IMR-90 (cell line): ENCODE data around the gene RPS6KA4. TPM values are rescaled to one million over a fixed set of nuclear protein-coding genes. Genes with fewer than 3 reads are reported as not detected.

Experiments
- ATAC-seq: fragments of 200-7000 bp; cut with Tn5 transposase; 2 replicates; pipeline ENCODE4 v1.9.1; 2020; ENCODE audit warnings: low read depth, mild to moderate bottlenecking, moderate library complexity
- BruUV-seq: library from RNA; stranded (reverse); fragments of 400-500 nt; replicated peaks from 2 replicates; lab custom pipeline; 2021; lab: Mats Ljungman, UMichigan
- CTCF ChIA-PET: fragments of 300-600 bp; formaldehyde crosslinking; extraction: SDS; loops from one replicate; lab custom pipeline; 2021; ENCODE audit warnings: antibody characterized with exemption; lab: Yijun Ruan, JAX
- POLR2A ChIA-PET: fragments of 300-600 bp; sonication (Branson Sonifier 250); formaldehyde crosslinking; loops from one replicate; lab custom pipeline; 2022; ENCODE audit warnings: antibody characterized with exemption; ENCODE audit not compliant: unreplicated experiment; lab: Charles Lee
- DNase-seq: peaks from one replicate; pipeline ENCODE4 v3.0.0; 2013
- H2AFZ ChIP-seq: replicated peaks from 2 replicates; pipeline ENCODE3; 2013; ENCODE audit warnings: low read length, mild to moderate bottlenecking; ENCODE audit not compliant: poor library complexity
- H2AK5ac ChIP-seq: 2 replicates; pipeline ENCODE4 v1.6.1; 2013; ENCODE audit warnings: low read depth, low read length, inconsistent platforms
- H2AK9ac ChIP-seq: replicated peaks from 2 replicates; pipeline ENCODE3; 2013; ENCODE audit warnings: mild to moderate bottlenecking, low read depth, low read length, moderate library complexity; ENCODE audit not compliant: poor library complexity
- H2BK120ac ChIP-seq: 2 replicates; pipeline ENCODE4 v1.6.1; 2013; ENCODE audit warnings: low read depth, low read length, inconsistent platforms
- H2BK15ac ChIP-seq: 3 replicates; pipeline ENCODE4 v1.6.1; 2013; ENCODE audit warnings: low read depth, low read length, inconsistent platforms
- H2BK20ac ChIP-seq: 2 replicates; pipeline ENCODE4 v1.6.1; 2013; ENCODE audit warnings: low read depth, mild to moderate bottlenecking, inconsistent platforms, low read length, moderate library complexity
- H2BK5ac ChIP-seq: 2 replicates; pipeline ENCODE4 v1.6.1; 2013; ENCODE audit warnings: mild to moderate bottlenecking, low read depth, low read length, inconsistent platforms; ENCODE audit not compliant: poor library complexity, severe bottlenecking
- H3K14ac ChIP-seq: replicated peaks from 2 replicates; pipeline ENCODE4 v1.6.1; 2013; ENCODE audit warnings: low read depth, low read length, inconsistent platforms
- H3K18ac ChIP-seq: 2 replicates; pipeline ENCODE4 v1.6.1; 2013; ENCODE audit warnings: low read depth, low read length, control low read depth
- H3K23ac ChIP-seq: 2 replicates; pipeline ENCODE4 v1.6.1; 2013; ENCODE audit warnings: low read depth, low read length, inconsistent platforms
- H3K27ac ChIP-seq: 2 replicates; pipeline ENCODE4 v1.5.1; 2013; ENCODE audit warnings: mild to moderate bottlenecking, control low read depth, low read length; ENCODE audit not compliant: insufficient read depth
- H3K27me3 ChIP-seq: 2 replicates; pipeline ENCODE4 v1.6.1; 2013; ENCODE audit warnings: low read length; ENCODE audit not compliant: control insufficient read depth, insufficient read depth
- H3K36me3 ChIP-seq: 2 replicates; pipeline ENCODE4 v1.6.1; 2013; ENCODE audit warnings: low read length, mixed read lengths; ENCODE audit not compliant: control insufficient read depth, insufficient read depth
- H3K4ac ChIP-seq: 2 replicates; pipeline ENCODE4 v1.6.1; 2013; ENCODE audit warnings: low read depth, low read length, inconsistent platforms
- H3K4me1 ChIP-seq: 2 replicates; pipeline ENCODE4 v1.6.1; 2013; ENCODE audit warnings: low read length, mixed read lengths; ENCODE audit not compliant: control insufficient read depth, insufficient read depth
- H3K4me2 ChIP-seq: 2 replicates; pipeline ENCODE4 v1.6.1; 2013; ENCODE audit warnings: low read depth, mild to moderate bottlenecking, control low read depth, low read length, moderate library complexity
- H3K4me3 ChIP-seq: 2 replicates; pipeline ENCODE4 v1.5.1; 2013; ENCODE audit warnings: low read depth, mild to moderate bottlenecking, control low read depth, low read length, moderate library complexity; ENCODE audit not compliant: insufficient read depth
- H3K56ac ChIP-seq: 2 replicates; pipeline ENCODE4 v1.6.1; 2013; ENCODE audit warnings: low read length, inconsistent platforms; ENCODE audit not compliant: insufficient read depth; ENCODE audit errors: extremely low read depth
- H3K79me1 ChIP-seq, 2 experiments: 2 replicates each; pipeline ENCODE4 v1.6.1; 2013; ENCODE audit warnings: low read length in 2 of 2, inconsistent platforms in 1 of 2, low read depth in 1 of 2
- H3K9ac ChIP-seq: 2 replicates; pipeline ENCODE4 v1.6.1; 2013; ENCODE audit warnings: low read depth, low read length, control low read depth
- H3K9me1 ChIP-seq: 2 replicates; pipeline ENCODE4 v1.6.1; 2013; ENCODE audit warnings: low read length, inconsistent platforms; ENCODE audit not compliant: insufficient read depth
- H3K9me3 ChIP-seq: 2 replicates; pipeline ENCODE4 v1.6.1; 2013; ENCODE audit warnings: low read length; ENCODE audit not compliant: control insufficient read depth, insufficient read depth
- H4K20me1 ChIP-seq: 2 replicates; pipeline ENCODE4 v1.6.1; 2013; ENCODE audit warnings: low read length, inconsistent platforms; ENCODE audit not compliant: insufficient read depth
- H4K5ac ChIP-seq: 2 replicates; pipeline ENCODE4 v1.6.1; 2013; ENCODE audit warnings: mild to moderate bottlenecking, low read depth, low read length, control low read depth
- H4K8ac ChIP-seq, 2 experiments: 2 replicates each; pipeline ENCODE4 v1.6.1; 2013; ENCODE audit warnings: low read depth in 2 of 2, low read length in 2 of 2, control low read depth in 1 of 2, inconsistent platforms in 1 of 2
- H4K91ac ChIP-seq: 2 replicates; pipeline ENCODE4 v1.6.1; 2013; ENCODE audit warnings: low read depth, low read length, inconsistent platforms; ENCODE audit not compliant: insufficient read depth
- BHLHE40 ChIP-seq: fragments of 150-350 bp; IDR thresholded peaks from 2 replicates; pipeline ENCODE4 v1.6.1; 2016; ENCODE audit warnings: mild to moderate bottlenecking, low read depth, low read length
- CEBPB ChIP-seq: IDR thresholded peaks from 2 replicates; pipeline ENCODE4 v1.6.1; 2012; ENCODE audit warnings: low read depth, low read length, improper control_type of control experiment
- WGBS, 2 experiments: methylation state at CpG; one replicate each; pipeline versions ENCODE4 v1.1.5 to v1.1.7; 2013; ENCODE audit warnings: missing lambda C conversion rate in 2 of 2; ENCODE audit not compliant: insufficient read length in 1 of 2; ENCODE audit errors: extremely low coverage in 2 of 2; 5-methylcytosine and 5-hydroxymethylcytosine counted together
- dilution Hi-C: fragments of 300-500 bp; cut with HindIII; formaldehyde crosslinking; loops from one replicate; pipeline ENCODE4 v1.14.3; 2018; ENCODE audit warnings: low sequenced_read_pairs; ENCODE audit not compliant: unreplicated experiment
- in situ Hi-C: fragments of 300-500 bp; cut with MboI; formaldehyde crosslinking; loops from 3 replicates; pipeline ENCODE4 v1.14.3; 2019; ENCODE audit warnings: low sequenced_read_pairs, inconsistent platforms, mixed read lengths
- intact Hi-C: fragments of 100-400 bp; cut with micrococcal nuclease; formaldehyde crosslinking; loops from 2 replicates; pipeline ENCODE4 v1.10.0; 2022
- polyA plus RNA-seq, 3 experiments: library from polyadenylated mRNA; depleted of rRNA; stranded (reverse); fragments of >200 nt; gene quantifications; 2 replicates each; pipeline ENCODE4 v1.2.3, GENCODE V29; 2012; ENCODE audit warnings: low replicate concordance in 1 of 3
- total RNA-seq: library from RNA; depleted of rRNA; stranded (reverse); fragments of >200 nt; gene quantifications from 2 replicates; pipeline ENCODE4 v1.2.3, GENCODE V29; 2012

The RPS6KA4 gene
- total and polyA plus RNA-seq, 2 of the 4 experiments (the other 2 are of a cell fraction): 38.8 to 52.9 TPM

DNA sequence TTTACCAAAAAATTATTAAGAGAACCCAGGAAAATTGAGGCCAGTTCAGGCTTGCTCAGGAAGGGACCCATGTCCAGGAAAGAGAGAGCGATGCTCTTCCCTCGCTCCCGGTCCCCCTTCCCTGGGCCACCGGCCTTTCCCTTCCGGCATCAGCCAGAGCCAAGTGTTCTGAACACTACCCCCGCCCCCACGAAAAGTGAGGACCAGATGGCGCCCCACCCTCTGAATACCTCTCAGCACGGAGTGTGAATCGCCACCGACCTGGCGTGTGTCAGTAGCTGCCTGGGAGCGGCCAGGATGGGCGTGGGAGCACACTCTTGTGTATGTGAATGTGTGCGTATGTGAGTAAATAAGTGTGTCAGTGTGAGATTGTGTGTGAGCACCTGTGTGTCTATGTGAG is 20.2 kb downstream of the RPS6KA4 start:
- Histone ChIP-seq H3K4me2 (no peak overlapping the region), H3K4me1 (no peaks in the 10 kb centered on the region), H3K36me3 (no peaks in the 10 kb centered on the region), H4K5ac (no peak overlapping the region), H3K18ac (no peak overlapping the region), H3K27ac (no peak overlapping the region), H3K79me1 (no peaks in the 10 kb centered on the region), H3K9me1 (0 out of 2 replicates have a peak, but pooled peaks cover 3% of the 10 kb centered on the region), H2BK120ac (no peak overlapping the region), H3K9me3 (no peaks in the 10 kb centered on the region), H2AK9ac (no peak overlapping the region), H3K56ac (no peak overlapping the region), H3K27me3 (peaks cover 26% of the 10 kb centered on the region), H4K8ac (no peak overlapping the region), H2AK5ac (no peak overlapping the region), H2BK5ac (no peak overlapping the region), H3K9ac (no peak overlapping the region), H3K14ac (no peak overlapping the region), H4K91ac (no peak overlapping the region), H3K4ac (no peak overlapping the region), H2AFZ (peak overlapping the region; percentile 11), H3K4me3 (no peak overlapping the region), H4K20me1 (no peaks in the 10 kb centered on the region), H2BK20ac (no peak overlapping the region), H2BK15ac (no peak overlapping the region), H3K23ac (no peak overlapping the region)
- ATAC-seq: no peak
- in situ Hi-C loops (no loop called here), dilution Hi-C loops (no loop called here), intact Hi-C loops (loop anchor here (5.0 kb wide), 1 partner anchor 68 kb away; no protein-coding TSS in a partner anchor)
- TF ChIP-seq BHLHE40: no peak
- TF ChIP-seq CEBPB: no peak
- no peak for DNase-seq
- POLR2A ChIA-PET: no interaction called here
- 86% methylated on average over 10 of the region's 15 CpGs; no CpG with 5 or more reads in 1 of the 2 experiments for WGBS, 2 experiments
- BruUV-seq: no TSS peak
- CTCF ChIA-PET: no interaction called here
